PFSK-1 (cell line): Measurements from ENCODE around the gene PDZD7.

Source experiments
- POLR2AphosphoS5 ChIP-seq: IDR thresholded peaks from 2 replicates; pipeline ENCODE4 v1.6.1; 2012; ENCODE audit warnings: low read depth, mild to moderate bottlenecking, control low read depth, low read length, moderate library complexity
- SIN3A ChIP-seq: IDR thresholded peaks from 2 replicates; pipeline ENCODE4 v1.6.1; 2012; ENCODE audit warnings: mild to moderate bottlenecking, low read length, moderate library complexity, borderline replicate concordance; ENCODE audit not compliant: insufficient read depth
- TAF1 ChIP-seq: IDR thresholded peaks from 2 replicates; pipeline ENCODE4 v1.6.1; 2012; ENCODE audit warnings: low read length, control low read depth, borderline replicate concordance; ENCODE audit not compliant: insufficient read depth
- TF ChIP-seq, protein P1 (sequence below), 2 experiments: IDR thresholded peaks; 2 replicates each; pipeline versions ENCODE4 v1.6.1 to v1.8.0; 2011 to 2012; ENCODE audit warnings: low read depth in 2 of 2, low read length in 2 of 2, control low read depth in 1 of 2, inconsistent platforms in 1 of 2, mild to moderate bottlenecking in 1 of 2, moderate library complexity in 1 of 2; ENCODE audit not compliant: insufficient read depth in 1 of 2

DNA sequence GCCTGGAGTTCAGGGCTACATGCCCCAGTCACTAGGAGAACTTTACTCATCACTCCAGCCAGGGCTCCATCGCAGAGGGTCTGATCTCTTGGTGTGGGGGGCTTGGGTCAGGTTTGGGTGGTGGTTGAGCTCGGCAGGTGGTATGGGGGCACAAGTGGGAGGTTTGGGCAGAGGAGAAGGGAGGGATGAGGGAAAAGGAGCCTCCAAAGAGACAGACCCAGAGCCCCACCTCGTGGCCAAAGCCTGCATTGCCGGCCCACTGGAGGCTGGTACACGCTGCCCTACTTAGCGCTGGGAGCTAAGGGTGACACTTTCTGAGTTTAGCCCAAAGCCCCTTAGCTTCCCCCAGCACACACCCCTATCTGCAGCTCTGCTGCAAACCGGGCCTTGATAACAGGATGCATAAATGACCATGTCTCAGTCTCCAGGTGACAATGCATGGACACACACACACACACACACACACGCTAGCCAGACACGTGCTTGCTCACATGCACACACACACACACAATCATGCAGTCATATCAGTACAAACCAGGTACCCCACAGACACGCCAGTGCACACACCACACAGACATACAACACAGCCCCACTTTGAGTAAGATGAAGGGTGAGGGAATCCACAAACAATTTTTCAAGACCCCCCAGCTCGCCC lies 16.6 kb downstream of the PDZD7 start:
- TF ChIP-seq, protein P1, sequence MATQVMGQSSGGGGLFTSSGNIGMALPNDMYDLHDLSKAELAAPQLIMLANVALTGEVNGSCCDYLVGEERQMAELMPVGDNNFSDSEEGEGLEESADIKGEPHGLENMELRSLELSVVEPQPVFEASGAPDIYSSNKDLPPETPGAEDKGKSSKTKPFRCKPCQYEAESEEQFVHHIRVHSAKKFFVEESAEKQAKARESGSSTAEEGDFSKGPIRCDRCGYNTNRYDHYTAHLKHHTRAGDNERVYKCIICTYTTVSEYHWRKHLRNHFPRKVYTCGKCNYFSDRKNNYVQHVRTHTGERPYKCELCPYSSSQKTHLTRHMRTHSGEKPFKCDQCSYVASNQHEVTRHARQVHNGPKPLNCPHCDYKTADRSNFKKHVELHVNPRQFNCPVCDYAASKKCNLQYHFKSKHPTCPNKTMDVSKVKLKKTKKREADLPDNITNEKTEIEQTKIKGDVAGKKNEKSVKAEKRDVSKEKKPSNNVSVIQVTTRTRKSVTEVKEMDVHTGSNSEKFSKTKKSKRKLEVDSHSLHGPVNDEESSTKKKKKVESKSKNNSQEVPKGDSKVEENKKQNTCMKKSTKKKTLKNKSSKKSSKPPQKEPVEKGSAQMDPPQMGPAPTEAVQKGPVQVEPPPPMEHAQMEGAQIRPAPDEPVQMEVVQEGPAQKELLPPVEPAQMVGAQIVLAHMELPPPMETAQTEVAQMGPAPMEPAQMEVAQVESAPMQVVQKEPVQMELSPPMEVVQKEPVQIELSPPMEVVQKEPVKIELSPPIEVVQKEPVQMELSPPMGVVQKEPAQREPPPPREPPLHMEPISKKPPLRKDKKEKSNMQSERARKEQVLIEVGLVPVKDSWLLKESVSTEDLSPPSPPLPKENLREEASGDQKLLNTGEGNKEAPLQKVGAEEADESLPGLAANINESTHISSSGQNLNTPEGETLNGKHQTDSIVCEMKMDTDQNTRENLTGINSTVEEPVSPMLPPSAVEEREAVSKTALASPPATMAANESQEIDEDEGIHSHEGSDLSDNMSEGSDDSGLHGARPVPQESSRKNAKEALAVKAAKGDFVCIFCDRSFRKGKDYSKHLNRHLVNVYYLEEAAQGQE (IDR thresholded peaks at IDR 0.05; ENCODE audit: insufficient read depth in 1 of 2, low read depth in 2 of 2, low read length in 2 of 2): no peak
- TF ChIP-seq SIN3A (no peak), TAF1 (no peak), POLR2AphosphoS5 (no peak)
